NCI-H345 treated with DMSO at 0.1 percent for 48 hours (cell line): Measurements from ENCODE around the gene RAMACL.
"Not testable (repeated sequence)": the region's sequence is repeated elsewhere in the genome, so short reads cannot be mapped to it uniquely, and the experiment has no call there.

Experiments used
- DNase-seq: peaks from one replicate; lab custom pipeline; 2025; ENCODE audit not compliant: unreplicated experiment; lab: John Stamatoyannopoulos, UW

The RAMACL gene

GRCh38 chr6:166586424-166587156, at the start of gene RAMACL:
TSS of gene RAMACL (minus strand) at chr6:166586678. CDS start at chr6:166586477, 201 bp downstream.
- no peak for DNase-seq

DNA sequence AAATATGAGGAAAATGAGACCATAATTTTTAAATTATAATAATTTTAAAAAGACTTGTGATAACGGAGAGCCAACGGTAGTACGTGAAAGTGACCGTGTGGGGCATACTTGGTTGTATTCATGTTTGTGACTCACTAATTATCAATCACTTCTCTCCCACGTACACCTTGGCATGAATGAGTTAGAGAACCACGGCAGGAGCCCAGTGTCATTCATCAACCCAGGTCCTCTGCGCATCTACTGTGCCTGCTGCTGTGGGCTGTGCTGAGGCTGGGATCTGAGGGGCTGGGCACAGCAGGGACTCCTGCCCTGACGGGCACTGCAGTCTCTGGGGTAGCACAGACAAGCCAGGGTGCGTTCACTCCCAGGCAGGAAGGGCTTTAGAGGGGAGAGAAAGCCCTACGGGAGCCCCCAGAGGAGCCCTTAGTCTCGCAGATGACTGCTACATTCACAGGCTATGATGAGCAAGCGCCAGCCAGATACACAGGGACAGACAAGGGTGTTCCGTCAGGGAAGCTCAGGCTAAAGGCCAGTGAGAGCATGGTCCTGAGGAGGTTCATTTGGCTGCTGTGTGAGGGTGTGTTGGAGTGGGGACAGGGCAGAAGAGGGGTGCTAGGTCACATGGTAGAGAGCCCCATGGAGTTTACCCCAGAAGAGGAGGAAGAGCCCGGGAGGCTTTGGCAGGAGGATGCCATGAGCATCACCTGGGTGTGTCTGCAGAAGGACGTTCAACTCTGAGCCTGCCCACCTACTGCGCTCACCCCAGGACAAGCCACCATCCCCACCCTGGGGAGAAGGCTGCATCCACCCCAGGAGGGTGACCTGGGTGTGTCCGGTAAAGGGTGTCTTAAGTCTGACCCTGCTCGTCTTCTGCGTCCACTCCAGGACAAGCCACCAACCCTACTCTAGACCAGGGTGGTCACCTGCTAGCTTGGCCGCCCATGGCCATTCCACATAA, 48.8 kb upstream of the RAMACL start:
- no peak for DNase-seq

DNA sequence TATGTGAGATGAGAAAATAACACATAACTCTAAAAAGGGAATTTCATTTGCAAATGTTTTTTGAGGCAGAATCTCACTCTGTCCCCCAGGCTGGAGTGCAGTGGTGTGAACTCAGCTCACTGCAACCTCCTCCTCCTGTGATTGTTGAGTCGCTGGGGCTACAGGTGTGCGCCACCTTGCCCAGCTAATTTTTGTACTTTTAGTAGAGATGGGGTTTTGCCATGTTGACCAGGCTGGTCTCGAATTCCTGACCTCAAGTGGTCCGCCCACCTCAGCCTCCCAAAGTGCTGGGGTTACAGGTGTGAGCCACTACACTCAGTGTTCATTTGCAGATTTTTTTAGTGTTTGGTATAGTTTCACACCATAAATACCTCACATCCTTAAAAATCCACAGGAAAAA, 48.1 kb upstream of the RAMACL start:
- DNase-seq = not testable (repeated sequence)

- no peak for DNase-seq
These were observed 47.5 kb upstream of the RAMACL start for GRCh38 chr6:166633732-166634535.

DNA sequence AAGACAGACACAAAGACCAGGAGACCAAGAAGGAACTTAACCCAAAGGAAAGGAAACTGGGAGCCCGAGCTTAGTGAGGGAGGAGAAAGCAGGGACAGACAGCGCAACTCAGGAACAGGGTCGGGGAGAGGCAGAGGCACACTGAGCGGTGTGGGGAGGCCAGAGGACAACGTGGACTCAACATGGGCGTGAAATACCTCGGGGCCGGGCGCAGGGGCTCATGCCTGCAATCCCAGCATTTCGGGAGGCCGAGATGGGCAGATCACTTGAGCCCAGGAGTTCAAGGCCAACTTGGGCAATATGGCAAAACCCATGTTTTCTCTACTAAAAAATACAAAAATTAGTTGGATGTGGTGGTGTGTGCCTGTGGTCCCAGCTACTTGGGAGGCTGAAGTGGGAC, 46.3 kb upstream of the RAMACL start:
- DNase-seq = no peak

- no peak for DNase-seq
These were observed 44.0 kb upstream of the RAMACL start for GRCh38 chr6:166630462-166630861.

- DNase-seq = no peak
These were observed 43.1 kb upstream of the RAMACL start for GRCh38 chr6:166629628-166630027.

- DNase-seq = peak; percentile 44
These were observed 41.7 kb upstream of the RAMACL start for GRCh38 chr6:166627875-166628801.

- DNase-seq = peak; percentile 96
These were observed 40.8 kb upstream of the RAMACL start, which contains the start of gene RPS6KA2 for GRCh38 chr6:166627033-166627874. TSS of gene RPS6KA2 (minus strand) at chr6:166627251. CDS start at chr6:166627019, 232 bp downstream.

- peak; percentile 18 for DNase-seq
These were observed 39.9 kb upstream of the RAMACL start for GRCh38 chr6:166626177-166627032.

- no peak for DNase-seq
These were observed 38.9 kb upstream of the RAMACL start for GRCh38 chr6:166625356-166625755.

DNA sequence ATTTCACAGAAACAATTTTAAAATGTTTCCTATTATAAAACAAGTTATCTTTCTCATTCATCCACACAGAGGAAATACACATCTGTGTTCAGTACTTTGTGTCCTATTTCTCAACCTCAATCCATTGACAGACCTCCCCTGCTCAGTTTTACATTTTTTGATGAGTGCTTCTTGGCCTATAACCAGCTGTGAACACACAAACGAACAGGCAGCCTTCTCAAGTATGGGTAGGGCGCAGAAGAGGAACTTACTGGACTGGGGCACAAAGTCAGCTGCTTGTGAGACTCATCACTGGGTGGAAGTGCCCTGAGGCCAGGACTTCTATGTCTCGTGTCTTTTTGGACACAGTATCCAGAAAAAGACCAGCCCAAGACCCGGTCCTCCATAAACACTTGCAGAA, 37.8 kb upstream of the RAMACL start:
- DNase-seq = no peak

- no peak for DNase-seq
These were observed 36.8 kb upstream of the RAMACL start for GRCh38 chr6:166623318-166623717.

DNA sequence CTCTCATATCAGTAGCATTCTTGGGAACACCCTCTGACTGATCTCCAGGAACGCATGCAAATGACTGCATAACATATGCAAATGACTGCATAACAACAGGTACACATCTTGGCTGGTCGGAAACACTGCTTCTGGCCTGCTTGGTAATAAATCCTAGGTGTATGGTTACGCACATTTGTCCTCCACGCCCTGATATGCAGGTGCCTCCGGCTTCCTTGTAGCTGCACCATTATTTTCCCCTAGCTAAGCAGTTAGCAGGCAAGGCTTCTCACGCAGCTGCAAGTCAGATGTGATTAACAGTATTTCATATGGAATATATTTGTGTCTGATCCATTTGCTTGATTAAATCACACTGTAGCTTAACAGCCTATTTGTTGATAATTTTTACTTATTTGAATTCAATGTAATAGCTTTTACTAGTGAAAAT, 34.6 kb upstream of the RAMACL start:
- DNase-seq = no peak

DNA sequence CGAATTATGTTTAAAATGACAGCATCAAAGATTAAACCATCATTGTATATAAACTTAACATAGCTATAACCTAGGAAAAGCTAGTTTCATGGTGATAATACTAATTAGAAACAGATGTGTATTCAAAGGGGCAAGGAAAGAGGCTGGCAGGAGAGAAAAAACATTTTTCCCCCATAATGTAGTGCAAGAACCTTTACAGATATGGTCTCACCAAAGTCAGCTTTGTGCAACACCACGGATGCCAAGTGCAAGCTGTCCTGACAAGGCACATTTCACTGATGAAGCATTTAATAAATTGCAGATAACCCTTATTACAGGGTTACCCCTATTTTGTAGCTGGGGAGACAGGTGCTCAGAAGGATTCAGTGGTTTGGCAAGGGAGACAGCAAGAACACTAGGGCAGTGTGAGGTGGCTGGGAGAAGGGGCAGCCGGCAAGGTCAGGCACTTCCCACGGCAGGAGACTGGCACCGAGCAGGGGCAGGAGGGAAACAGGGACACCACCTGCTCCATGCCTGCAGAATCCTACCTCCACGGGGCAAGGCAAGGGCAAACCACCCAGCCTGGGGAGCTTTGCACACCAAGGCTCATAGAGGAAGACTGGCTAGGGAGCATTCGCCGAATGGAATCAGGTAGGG, 34.1 kb upstream of the RAMACL start:
- DNase-seq = no peak

GRCh38 chr6:166619912-166620311, 33.4 kb upstream of the RAMACL start:
- no peak for DNase-seq

GRCh38 chr6:166618866-166619761, 32.6 kb upstream of the RAMACL start:
- no peak for DNase-seq
